A549 (cell line): ENCODE measurements around the gene DYNC1LI2.

Source experiments
- CEBPB ChIP-seq, 2 experiments: fragments of >200 bp in 1 of 2; sonication (Bioruptor Twin) in 1 of 2; formaldehyde crosslinking in 1 of 2; IDR thresholded peaks; 2 replicates each; pipeline ENCODE4 v1.6.1; 2012 to 2016
- POLR2A ChIP-seq: IDR thresholded peaks from 2 replicates; pipeline ENCODE4 v1.6.1; 2012; ENCODE audit warnings: mild to moderate bottlenecking, low read length
- RCOR1 ChIP-seq: fragments of 150-350 bp; IDR thresholded peaks from 2 replicates; pipeline ENCODE4 v1.6.1; 2014; ENCODE audit warnings: antibody characterized with exemption, low read length, low read depth
- TF ChIP-seq, protein P1 (sequence below): fragments of >200 bp; sonication (Bioruptor Twin); formaldehyde crosslinking; IDR thresholded peaks from 3 replicates; pipeline ENCODE4 v1.5.1; 2016
- TF ChIP-seq, protein P2 (sequence below): fragments of 250-450 bp; sonication (Bioruptor Pico); IDR thresholded peaks from 2 replicates; pipeline ENCODE4 v1.5.0; 2020; ENCODE audit warnings: low read depth, mild to moderate bottlenecking, moderate library complexity

GRCh38 chr16:66717112-66717675 is 34.2 kb downstream of the DYNC1LI2 start:
- TF ChIP-seq CEBPB (IDR thresholded peaks at IDR 0.05) (no peak), RCOR1 (no peak), POLR2A (no peak)
- TF ChIP-seq, protein P1, sequence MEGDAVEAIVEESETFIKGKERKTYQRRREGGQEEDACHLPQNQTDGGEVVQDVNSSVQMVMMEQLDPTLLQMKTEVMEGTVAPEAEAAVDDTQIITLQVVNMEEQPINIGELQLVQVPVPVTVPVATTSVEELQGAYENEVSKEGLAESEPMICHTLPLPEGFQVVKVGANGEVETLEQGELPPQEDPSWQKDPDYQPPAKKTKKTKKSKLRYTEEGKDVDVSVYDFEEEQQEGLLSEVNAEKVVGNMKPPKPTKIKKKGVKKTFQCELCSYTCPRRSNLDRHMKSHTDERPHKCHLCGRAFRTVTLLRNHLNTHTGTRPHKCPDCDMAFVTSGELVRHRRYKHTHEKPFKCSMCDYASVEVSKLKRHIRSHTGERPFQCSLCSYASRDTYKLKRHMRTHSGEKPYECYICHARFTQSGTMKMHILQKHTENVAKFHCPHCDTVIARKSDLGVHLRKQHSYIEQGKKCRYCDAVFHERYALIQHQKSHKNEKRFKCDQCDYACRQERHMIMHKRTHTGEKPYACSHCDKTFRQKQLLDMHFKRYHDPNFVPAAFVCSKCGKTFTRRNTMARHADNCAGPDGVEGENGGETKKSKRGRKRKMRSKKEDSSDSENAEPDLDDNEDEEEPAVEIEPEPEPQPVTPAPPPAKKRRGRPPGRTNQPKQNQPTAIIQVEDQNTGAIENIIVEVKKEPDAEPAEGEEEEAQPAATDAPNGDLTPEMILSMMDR, result peak; percentile 27; the same call in 2 of the 3 replicates
- TF ChIP-seq, protein P2, sequence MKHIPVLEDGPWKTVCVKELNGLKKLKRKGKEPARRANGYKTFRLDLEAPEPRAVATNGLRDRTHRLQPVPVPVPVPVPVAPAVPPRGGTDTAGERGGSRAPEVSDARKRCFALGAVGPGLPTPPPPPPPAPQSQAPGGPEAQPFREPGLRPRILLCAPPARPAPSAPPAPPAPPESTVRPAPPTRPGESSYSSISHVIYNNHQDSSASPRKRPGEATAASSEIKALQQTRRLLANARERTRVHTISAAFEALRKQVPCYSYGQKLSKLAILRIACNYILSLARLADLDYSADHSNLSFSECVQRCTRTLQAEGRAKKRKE, result no peak
